SK-N-SH (cell line): Measurements from ENCODE around the gene ADAMTS10.
A peak's percentile ranks its signal among the peaks of the same experiment; 100 is the strongest.

Experiments
- EZH2phosphoT487 ChIP-seq: fragments of 200-600 bp; sonication (generic); IDR thresholded peaks from 2 replicates; pipeline ENCODE4 v1.6.1; 2017; ENCODE audit warnings: low read depth, mixed run types, mild to moderate bottlenecking, antibody characterized with exemption, moderate library complexity, borderline replicate concordance
- MEF2A ChIP-seq: IDR thresholded peaks from 2 replicates; pipeline ENCODE4 v1.4.0; 2012; ENCODE audit warnings: low read depth, borderline replicate concordance
- POLR2AphosphoS5 ChIP-seq: IDR thresholded peaks from 2 replicates; pipeline ENCODE4 v1.6.1; 2012; ENCODE audit warnings: low read depth, low read length
- SIN3A ChIP-seq: IDR thresholded peaks from 2 replicates; pipeline ENCODE4 v1.6.1; 2012; ENCODE audit warnings: low read depth, mild to moderate bottlenecking, low read length, moderate library complexity, borderline replicate concordance
- TAF1 ChIP-seq: IDR thresholded peaks from 2 replicates; pipeline ENCODE4 v1.6.1; 2012; ENCODE audit warnings: low read depth, mild to moderate bottlenecking, low read length, moderate library complexity, borderline replicate concordance
- TF ChIP-seq, protein P1 (sequence below): fragments of 200-600 bp; sonication (generic); IDR thresholded peaks from 2 replicates; pipeline ENCODE4 v1.6.1; 2017; ENCODE audit warnings: antibody characterized with exemption, mild to moderate bottlenecking, moderate library complexity

DNA sequence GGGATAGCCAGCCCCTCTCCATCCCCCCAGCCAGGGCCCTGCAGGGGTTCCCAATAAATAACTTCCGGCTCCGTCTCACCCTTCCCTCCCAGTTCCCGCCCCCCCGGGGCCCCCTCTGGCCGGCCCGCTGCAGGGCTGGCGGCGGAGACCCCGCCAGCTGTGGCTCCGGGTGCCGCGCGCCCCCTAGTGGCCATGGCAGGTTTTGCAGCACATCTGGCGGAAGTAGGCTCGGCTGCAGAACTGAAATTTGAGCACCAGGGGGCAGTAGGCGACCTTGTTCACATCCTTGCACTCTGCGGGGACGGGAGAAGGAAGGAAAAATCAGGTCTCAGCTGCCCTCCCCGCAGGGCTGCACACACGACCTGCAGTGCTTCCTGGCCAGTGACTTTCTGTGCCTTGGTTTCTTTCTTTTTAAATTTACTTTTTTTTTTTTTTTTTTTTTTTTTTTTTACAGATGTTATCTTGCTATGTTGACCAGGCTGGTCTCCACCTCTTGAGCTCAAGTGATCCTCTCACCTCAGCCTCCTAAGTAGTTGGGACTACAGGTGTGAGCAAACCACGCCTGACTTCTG lies 29.7 kb downstream of the ADAMTS10 start:
- TF ChIP-seq TAF1, result no peak
- TF ChIP-seq, protein P1, sequence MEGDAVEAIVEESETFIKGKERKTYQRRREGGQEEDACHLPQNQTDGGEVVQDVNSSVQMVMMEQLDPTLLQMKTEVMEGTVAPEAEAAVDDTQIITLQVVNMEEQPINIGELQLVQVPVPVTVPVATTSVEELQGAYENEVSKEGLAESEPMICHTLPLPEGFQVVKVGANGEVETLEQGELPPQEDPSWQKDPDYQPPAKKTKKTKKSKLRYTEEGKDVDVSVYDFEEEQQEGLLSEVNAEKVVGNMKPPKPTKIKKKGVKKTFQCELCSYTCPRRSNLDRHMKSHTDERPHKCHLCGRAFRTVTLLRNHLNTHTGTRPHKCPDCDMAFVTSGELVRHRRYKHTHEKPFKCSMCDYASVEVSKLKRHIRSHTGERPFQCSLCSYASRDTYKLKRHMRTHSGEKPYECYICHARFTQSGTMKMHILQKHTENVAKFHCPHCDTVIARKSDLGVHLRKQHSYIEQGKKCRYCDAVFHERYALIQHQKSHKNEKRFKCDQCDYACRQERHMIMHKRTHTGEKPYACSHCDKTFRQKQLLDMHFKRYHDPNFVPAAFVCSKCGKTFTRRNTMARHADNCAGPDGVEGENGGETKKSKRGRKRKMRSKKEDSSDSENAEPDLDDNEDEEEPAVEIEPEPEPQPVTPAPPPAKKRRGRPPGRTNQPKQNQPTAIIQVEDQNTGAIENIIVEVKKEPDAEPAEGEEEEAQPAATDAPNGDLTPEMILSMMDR, result peak; percentile 99
- no peak for TF ChIP-seq SIN3A
- TF ChIP-seq POLR2AphosphoS5, result no peak
- no peak for TF ChIP-seq MEF2A
- no peak for TF ChIP-seq EZH2phosphoT487
